GM12872 (cell line): ENCODE results near the gene STX11.
A peak's percentile ranks its signal among the peaks of the same experiment; 100 is the strongest.

Experiments used
- TF ChIP-seq, protein P1 (sequence below): IDR thresholded peaks from 3 replicates; pipeline ENCODE4 v1.5.1; 2011; ENCODE audit warnings: low read depth, mild to moderate bottlenecking, low read length, moderate library complexity; ENCODE audit not compliant: insufficient read depth

Gene STX11

DNA sequence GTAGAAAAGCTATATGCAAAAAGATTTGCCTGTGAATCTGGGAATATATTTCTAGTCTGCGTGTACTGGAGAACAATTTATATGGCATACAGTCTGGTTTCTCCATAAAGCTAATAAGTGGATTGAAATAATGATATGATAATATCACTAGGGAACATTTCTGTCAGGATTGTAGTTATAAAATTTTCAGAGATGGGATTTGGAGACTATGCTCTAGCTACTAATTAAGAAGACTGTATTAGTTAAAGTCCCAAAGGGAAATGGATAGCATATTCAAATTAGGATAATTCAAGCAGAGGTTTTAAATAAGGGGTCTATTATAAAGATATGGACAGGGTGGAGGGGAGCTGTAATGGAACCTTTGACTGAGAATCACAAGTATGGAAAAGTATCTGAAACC, 7.2 kb upstream of the STX11 start:
- TF ChIP-seq, protein P1, sequence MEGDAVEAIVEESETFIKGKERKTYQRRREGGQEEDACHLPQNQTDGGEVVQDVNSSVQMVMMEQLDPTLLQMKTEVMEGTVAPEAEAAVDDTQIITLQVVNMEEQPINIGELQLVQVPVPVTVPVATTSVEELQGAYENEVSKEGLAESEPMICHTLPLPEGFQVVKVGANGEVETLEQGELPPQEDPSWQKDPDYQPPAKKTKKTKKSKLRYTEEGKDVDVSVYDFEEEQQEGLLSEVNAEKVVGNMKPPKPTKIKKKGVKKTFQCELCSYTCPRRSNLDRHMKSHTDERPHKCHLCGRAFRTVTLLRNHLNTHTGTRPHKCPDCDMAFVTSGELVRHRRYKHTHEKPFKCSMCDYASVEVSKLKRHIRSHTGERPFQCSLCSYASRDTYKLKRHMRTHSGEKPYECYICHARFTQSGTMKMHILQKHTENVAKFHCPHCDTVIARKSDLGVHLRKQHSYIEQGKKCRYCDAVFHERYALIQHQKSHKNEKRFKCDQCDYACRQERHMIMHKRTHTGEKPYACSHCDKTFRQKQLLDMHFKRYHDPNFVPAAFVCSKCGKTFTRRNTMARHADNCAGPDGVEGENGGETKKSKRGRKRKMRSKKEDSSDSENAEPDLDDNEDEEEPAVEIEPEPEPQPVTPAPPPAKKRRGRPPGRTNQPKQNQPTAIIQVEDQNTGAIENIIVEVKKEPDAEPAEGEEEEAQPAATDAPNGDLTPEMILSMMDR, result no peak

DNA sequence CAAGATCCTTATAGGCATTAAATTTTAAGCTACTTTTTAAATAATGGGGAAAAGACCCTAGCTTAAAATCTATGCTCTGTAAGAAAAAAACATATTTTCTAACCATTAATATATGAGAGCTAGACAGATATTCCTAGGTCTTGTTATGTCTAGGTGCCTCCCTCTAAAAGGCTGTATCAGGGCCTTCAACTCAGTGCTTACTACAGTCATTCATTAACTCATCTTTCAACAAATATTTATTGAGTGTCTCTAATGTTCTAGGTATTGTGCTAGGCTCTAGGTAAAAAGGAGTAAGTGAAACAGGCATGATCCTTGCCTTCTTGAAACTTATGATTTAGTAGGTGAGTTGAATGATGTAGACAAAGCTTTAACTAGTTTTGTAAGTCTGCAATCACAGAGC, 6.4 kb upstream of the STX11 start:
- TF ChIP-seq, protein P1, result no peak

DNA sequence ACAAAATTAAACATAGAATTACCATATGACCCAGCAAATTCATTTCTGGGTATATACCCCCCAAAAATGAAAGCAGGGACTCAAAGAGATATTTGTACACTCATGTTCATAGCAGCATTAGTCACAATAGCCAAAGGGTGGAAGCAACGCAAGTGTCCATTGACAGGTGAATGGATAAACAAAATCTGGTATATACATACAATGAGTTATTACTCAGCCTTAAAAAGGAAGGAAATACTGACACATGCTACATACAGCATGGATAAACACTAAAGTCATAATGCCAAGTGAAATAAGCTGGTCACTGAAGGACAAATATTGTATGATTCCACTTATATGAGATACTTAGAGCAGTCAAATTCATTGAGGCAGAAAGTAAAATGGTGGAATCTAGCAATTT, 5.3 kb upstream of the STX11 start:
- TF ChIP-seq, protein P1, result no peak

DNA sequence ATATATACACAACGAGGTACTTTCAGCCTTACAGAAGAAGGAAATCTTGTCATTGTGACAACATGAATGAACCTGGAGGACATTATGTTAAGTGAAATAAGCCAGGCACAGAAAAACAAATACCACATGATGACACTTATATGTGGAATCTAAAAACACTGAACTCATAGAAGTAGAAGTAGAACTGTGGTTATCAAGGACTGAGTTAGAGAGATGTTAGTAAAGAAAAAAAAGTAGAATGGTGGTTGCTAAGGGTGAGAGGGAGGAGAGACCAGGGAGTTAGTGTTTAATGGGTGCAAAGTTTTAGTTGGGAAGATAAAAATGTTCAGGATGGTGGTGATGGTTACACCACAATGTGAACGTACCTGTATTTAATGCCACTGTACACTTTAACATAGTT, 4.8 kb upstream of the STX11 start:
- TF ChIP-seq, protein P1, result no peak

DNA sequence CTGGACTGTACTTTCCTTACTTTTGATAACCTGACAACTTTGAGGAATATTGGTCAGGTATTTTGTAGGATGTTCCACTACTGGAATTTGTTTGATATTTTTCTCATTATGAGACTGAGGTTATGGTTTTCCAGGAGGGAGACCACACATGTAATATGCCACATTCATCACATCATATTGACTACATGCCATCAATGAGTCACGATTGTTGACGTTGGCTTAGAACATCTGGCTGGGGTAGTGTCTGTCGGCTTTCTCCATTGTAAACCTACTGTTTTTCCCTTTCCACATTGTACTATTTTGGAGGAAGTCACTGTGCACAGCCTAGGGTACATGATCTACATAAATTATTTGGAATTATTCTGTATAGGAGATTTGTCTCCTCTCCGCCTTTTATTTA, 1.4 kb upstream of the STX11 start:
- TF ChIP-seq, protein P1, result no peak

DNA sequence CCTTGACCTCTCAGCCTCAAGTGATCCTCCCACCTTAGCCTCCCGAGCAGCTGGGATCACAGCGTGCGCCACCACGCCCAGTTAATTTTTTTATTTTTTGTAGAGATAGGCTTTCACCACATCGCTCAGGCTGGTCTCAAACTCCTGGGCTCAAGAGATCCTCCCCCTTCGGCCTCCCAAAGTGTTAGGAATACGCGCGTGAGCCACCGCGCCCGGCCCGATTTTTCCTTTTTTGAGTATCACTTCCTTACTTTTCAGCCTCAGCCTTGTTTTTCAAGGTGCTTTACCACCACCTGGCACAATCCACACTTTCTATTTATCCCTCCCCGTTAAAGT, 791 bp upstream of the STX11 start:
- TF ChIP-seq, protein P1, result no peak

DNA sequence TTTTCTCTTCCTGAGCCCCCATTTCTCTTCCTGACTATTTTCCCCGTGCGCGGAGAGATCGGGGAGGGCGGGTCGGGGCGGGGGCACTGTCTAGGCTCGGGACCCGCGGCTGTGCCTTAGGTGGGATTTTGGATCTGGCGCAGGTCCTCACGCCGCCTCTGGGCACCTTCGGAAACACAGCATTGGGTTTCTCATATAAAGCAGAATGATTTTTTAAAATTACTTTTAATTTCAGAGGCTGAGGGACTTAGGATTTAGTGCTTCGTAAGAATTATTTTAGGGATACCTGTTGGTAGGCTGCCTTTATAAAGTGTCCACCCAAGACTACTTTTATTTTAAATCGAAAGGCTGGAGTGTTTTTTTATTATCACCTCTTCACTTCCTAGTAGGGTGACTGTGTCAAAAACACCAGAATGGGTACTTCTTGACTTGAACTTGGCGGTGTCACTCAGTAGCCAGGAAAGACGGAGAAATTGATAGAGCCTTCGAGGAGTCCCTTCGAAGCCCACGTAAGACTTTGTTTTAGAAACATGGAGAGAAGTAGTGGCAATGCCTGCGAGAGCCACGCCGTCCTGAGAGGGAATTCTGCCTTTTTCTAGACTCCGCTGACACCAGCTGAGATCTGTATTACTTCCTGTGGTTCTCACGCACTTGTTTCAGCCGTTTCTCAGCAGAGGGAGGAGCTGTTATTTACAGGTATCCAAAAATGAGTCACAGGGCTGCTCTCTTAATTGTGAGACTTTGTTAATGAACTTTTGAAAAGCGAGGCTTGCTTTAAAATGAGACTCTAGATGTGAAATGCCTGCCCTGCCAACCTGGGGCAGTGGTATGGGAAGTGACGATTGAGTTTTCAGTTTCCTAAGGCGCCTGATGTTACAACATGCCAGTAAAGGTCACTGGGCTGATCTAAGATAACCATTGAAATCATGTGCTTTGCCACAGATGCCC, 667 bp downstream of the STX11 start:
- TF ChIP-seq, protein P1, result peak; percentile 52
